Breast epithelium (tissue), 4 donors: ENCODE measurements around the gene ASB10. TPM values are rescaled to one million over a fixed set of nuclear protein-coding genes. Genes with fewer than 3 reads are reported as not detected.

ENCODE experiments used
- DNase-seq, 2 donors: peaks; one replicate each; pipeline ENCODE4 v3.0.0-alpha.2; 2019; ENCODE audit warnings: low spot score in 2 of 2
- H3K27ac ChIP-seq, 2 donors: fragments of 200-600 bp; sonication (generic) in 1 of 2; one replicate each; pipeline ENCODE4 v1.5.1; 2016 to 2019; ENCODE audit warnings: mild to moderate bottlenecking in 1 of 2
- H3K27me3 ChIP-seq, 2 donors: fragments of 200-600 bp; sonication (generic) in 1 of 2; one replicate each; pipeline versions ENCODE4 v1.5.1 to v1.6.0; 2017 to 2019; ENCODE audit warnings: control low read depth in 1 of 2, mild to moderate bottlenecking in 1 of 2
- H3K36me3 ChIP-seq: fragments of 200-600 bp; one replicate; pipeline ENCODE4 v1.5.1; 2019
- H3K4me1 ChIP-seq, 2 donors: fragments of 200-600 bp; sonication (generic); one replicate each; pipeline ENCODE4 v1.5.1; 2016 to 2019; ENCODE audit warnings: control low read depth in 1 of 2
- H3K4me3 ChIP-seq, 3 donors: fragments of 200-600 bp; sonication (generic); 1 replicate in 2 of 3; 2 replicates in 1 of 3; pipeline ENCODE4 v1.5.1; 2016 to 2019; ENCODE audit warnings: mild to moderate bottlenecking in 3 of 3, moderate library complexity in 2 of 3
- H3K9me3 ChIP-seq, 2 donors: fragments of 200-600 bp; sonication (generic) in 1 of 2; one replicate each; pipeline ENCODE4 v1.5.1; 2016 to 2019; ENCODE audit warnings: control low read depth in 1 of 2
- CTCF ChIP-seq, 3 donors: fragments of 450-650 bp; IDR thresholded peaks; one replicate each; pipeline ENCODE4 v1.5.1; 2016 to 2017; ENCODE audit warnings: antibody characterized with exemption in 3 of 3, mild to moderate bottlenecking in 3 of 3, moderate library complexity in 3 of 3
- POLR2A ChIP-seq: fragments of 450-650 bp; IDR thresholded peaks from one replicate; pipeline ENCODE4 v1.6.1; 2016; ENCODE audit warnings: antibody characterized with exemption, mild to moderate bottlenecking, moderate library complexity
- POLR2AphosphoS5 ChIP-seq, 3 donors: sonication (generic); formaldehyde crosslinking; IDR thresholded peaks; one replicate each; pipeline ENCODE4 v1.6.1; 2017; ENCODE audit warnings: antibody characterized with exemption in 3 of 3
- intact Hi-C: fragments of 100-400 bp; cut with DNase I; formaldehyde crosslinking; loops from one replicate; pipeline ENCODE4 v1.15.1; 2023; ENCODE audit warnings: low total_unique reads
- total RNA-seq, 3 donors: library from RNA; depleted of rRNA; stranded (reverse); fragments of >200 nt; gene quantifications; one replicate each; pipeline ENCODE4 v1.1.0, GENCODE V29; 2016

ASB10 gene
- total RNA-seq, 3 donors from 2014 or later: not detected

GRCh38 chr7:151223728-151224127, 36.7 kb upstream of the ASB10 start:
- intact Hi-C loops: no loop called here
- Histone ChIP-seq H3K9me3 (no peaks in the 10 kb centered on the region), H3K4me3 (no peak overlapping the region), H3K27ac (no peak overlapping the region), H3K36me3 (peaks cover 7% of the 10 kb centered on the region), H3K4me1 (peaks cover 0 to 10% of the 10 kb centered on the region in 2 donors), H3K27me3 (no peaks in the 10 kb centered on the region)
- TF ChIP-seq POLR2AphosphoS5 (IDR thresholded peaks at IDR 0.05) (no peak), CTCF (IDR thresholded peaks at IDR 0.05) (no peak), POLR2A (no peak)
- DNase-seq: no peak

GRCh38 chr7:151218170-151218569, 31.1 kb upstream of the ASB10 start:
- Histone ChIP-seq H3K36me3 (peaks cover 9% of the 10 kb centered on the region), H3K4me3 (no peak overlapping the region), H3K9me3 (no peaks in the 10 kb centered on the region), H3K4me1 (no peaks in the 10 kb centered on the region), H3K27ac (no peak overlapping the region), H3K27me3 (no peaks in the 10 kb centered on the region)
- TF ChIP-seq POLR2A (no peak), CTCF (IDR thresholded peaks at IDR 0.05) (no peak), POLR2AphosphoS5 (IDR thresholded peaks at IDR 0.05) (no peak)
- DNase-seq: no peak
- intact Hi-C loops: no loop called here

GRCh38 chr7:151215396-151215795, 28.3 kb upstream of the ASB10 start:
- Histone ChIP-seq H3K27ac (no peak overlapping the region), H3K9me3 (no peaks in the 10 kb centered on the region), H3K27me3 (no peaks in the 10 kb centered on the region), H3K4me3 (no peak overlapping the region), H3K4me1 (no peaks in the 10 kb centered on the region), H3K36me3 (peaks cover 4% of the 10 kb centered on the region)
- no peak for DNase-seq
- TF ChIP-seq CTCF (IDR thresholded peaks at IDR 0.05) (no peak), POLR2AphosphoS5 (IDR thresholded peaks at IDR 0.05) (no peak), POLR2A (no peak)
- intact Hi-C loops: no loop called here

DNA sequence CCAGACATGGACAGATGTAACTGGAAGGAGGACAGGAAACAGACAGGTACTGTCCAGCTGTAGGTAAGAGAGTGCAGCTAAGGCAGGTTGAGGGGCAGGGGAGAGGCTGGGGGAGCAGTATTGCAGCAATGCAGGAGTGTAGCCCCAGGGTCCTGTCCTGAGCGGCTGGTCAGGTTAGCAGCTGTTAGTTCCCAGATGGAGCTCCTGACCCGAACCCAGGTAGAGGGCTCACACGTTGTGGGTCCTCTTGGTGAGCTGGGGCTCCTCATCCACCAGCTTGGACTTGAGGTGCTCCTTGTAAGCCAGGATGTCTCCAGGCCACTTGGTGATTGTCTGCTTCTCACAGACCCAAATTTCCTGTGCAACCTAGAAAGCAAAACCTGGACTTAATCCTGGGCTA, 26.8 kb upstream of the ASB10 start:
- intact Hi-C loops: no loop called here
- no peaks in the 10 kb centered on the region for H3K27me3 ChIP-seq
- no peak for DNase-seq
- no peak for TF ChIP-seq POLR2A
- no peak for TF ChIP-seq POLR2AphosphoS5 (IDR thresholded peaks at IDR 0.05)
- TF ChIP-seq CTCF (IDR thresholded peaks at IDR 0.05): no peak
- no peak overlapping the region for H3K27ac ChIP-seq
- H3K4me1 ChIP-seq: no peaks in the 10 kb centered on the region
- peaks cover 4% of the 10 kb centered on the region for H3K36me3 ChIP-seq
- no peaks in the 10 kb centered on the region for H3K9me3 ChIP-seq
- H3K4me3 ChIP-seq: no peak overlapping the region

DNA sequence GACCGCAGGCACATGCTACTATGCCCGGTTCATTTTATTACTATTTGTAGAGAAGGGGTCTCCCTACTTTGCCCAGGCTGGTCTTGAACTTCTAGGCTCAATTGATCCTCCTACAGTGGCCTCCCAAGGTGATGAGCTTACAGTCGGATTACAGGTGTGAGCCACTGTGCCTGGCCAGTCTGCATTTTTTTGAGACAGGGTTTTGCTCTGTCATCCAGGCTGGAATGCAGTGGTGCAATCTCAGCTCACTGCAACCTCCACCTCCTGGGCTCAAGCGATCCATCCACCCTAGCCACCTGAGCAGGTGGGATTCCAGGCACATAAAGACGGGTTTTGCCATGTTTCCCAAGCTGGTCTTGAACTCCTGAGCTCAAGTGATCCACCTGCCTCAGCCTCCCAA, 25.6 kb upstream of the ASB10 start:
- Histone ChIP-seq H3K4me1 (no peaks in the 10 kb centered on the region), H3K9me3 (no peaks in the 10 kb centered on the region), H3K4me3 (no peak overlapping the region), H3K27me3 (no peaks in the 10 kb centered on the region), H3K36me3 (no peaks in the 10 kb centered on the region), H3K27ac (no peak overlapping the region)
- TF ChIP-seq CTCF (IDR thresholded peaks at IDR 0.05) (no peak), POLR2A (no peak), POLR2AphosphoS5 (IDR thresholded peaks at IDR 0.05) (no peak)
- intact Hi-C loops: no loop called here
- DNase-seq: no peak
